Activated T-helper 17 cell treated with anti-CD3 and anti-CD28 coated beads, Interleukin-2, amount 50 U/mL, for 72 hours (primary cell): ENCODE data around the gene ANKIB1. TPM values are rescaled to one million over a fixed set of nuclear protein-coding genes. Genes with fewer than 3 reads are reported as not detected.

ENCODE experiments used
- ATAC-seq: fragments of 150-1000 bp; cut with Tn5 transposase; replicated peaks from 2 replicates; pipeline ENCODE4 v1.10.0; 2021; ENCODE audit warnings: mild to moderate bottlenecking, moderate library complexity
- H3K27ac Mint-ChIP-seq: one replicate; pipeline ENCODE4 v1.8.0; 2022; ENCODE audit warnings: mixed read lengths
- H3K27me3 Mint-ChIP-seq: one replicate; pipeline ENCODE4 v1.8.0; 2022; ENCODE audit warnings: mixed read lengths
- H3K36me3 Mint-ChIP-seq: one replicate; pipeline ENCODE4 v1.8.0; 2022; ENCODE audit warnings: low read depth, mild to moderate bottlenecking, mixed read lengths
- H3K4me1 Mint-ChIP-seq: one replicate; pipeline ENCODE4 v1.8.0; 2022; ENCODE audit warnings: mixed read lengths
- H3K4me3 Mint-ChIP-seq: one replicate; pipeline ENCODE4 v1.8.0; 2022; ENCODE audit warnings: mild to moderate bottlenecking, mixed read lengths
- H3K9me3 Mint-ChIP-seq: one replicate; pipeline ENCODE4 v1.8.0; 2022; ENCODE audit warnings: mixed read lengths
- total RNA-seq, 2 donors: library from RNA; stranded (reverse); gene quantifications; one replicate each; pipeline ENCODE4 v1.2.3, GENCODE V29; 2022

The ANKIB1 gene
- total RNA-seq, 2 donors from 2014 or later: 38.6 to 39.9 TPM

DNA sequence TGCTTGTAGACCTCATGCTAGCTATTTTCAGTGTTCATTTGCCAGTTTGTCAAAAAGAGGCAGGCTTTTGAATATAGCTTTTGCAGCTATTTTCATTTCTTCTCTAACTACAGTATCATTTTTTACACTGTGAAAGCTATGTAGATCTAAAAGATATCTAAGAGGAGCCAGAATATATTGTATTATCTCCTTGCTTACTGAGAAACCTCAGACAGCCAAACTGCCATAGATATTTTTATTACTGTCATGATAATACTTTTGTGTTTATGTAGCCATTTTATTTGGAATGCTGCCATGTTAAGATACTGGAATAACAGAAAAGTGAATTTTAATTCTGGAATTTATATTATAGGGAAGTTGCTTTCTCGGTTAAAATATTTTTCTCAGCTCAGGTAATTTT lies 37.2 kb downstream of the ANKIB1 start:
- H3K27ac Mint-ChIP-seq: no peak overlapping the region
- peaks cover 10% of the 10 kb centered on the region for H3K36me3 Mint-ChIP-seq
- no peak for ATAC-seq
- H3K4me3 Mint-ChIP-seq: no peak overlapping the region
- no peaks in the 10 kb centered on the region for H3K9me3 Mint-ChIP-seq
- H3K4me1 Mint-ChIP-seq: no peaks in the 10 kb centered on the region
- H3K27me3 Mint-ChIP-seq: no peaks in the 10 kb centered on the region

DNA sequence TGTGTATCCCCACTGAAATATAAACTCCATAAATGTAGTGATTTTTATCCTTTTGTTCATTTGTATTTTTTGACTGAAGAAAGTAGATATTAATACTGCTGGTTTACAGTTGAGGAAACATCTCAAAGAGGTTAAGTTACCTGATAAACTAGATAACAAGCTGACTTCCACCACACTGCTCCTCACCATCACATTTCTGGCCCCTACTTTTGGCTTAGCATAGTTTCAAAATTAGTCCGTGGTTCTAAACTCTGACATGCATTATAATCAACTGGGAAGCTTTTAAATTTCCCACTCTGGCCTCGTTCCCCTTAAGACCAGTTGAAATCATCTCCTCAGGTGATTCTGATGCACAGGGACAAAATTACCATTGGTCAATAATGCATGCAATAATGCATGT lies 43.5 kb downstream of the ANKIB1 start:
- no peaks in the 10 kb centered on the region for H3K9me3 Mint-ChIP-seq
- no peak for ATAC-seq
- no peak overlapping the region for H3K4me3 Mint-ChIP-seq
- no peak overlapping the region for H3K27ac Mint-ChIP-seq
- peaks cover 21% of the 10 kb centered on the region for H3K4me1 Mint-ChIP-seq
- H3K36me3 Mint-ChIP-seq: no peaks in the 10 kb centered on the region
- no peaks in the 10 kb centered on the region for H3K27me3 Mint-ChIP-seq

GRCh38 chr7:92292981-92293380 lies 47.2 kb downstream of the ANKIB1 start:
- Mint-ChIP-seq H3K27ac (no peak overlapping the region), H3K27me3 (no peaks in the 10 kb centered on the region), H3K36me3 (peaks cover 29% of the 10 kb centered on the region), H3K4me3 (no peak overlapping the region), H3K4me1 (peaks cover 21% of the 10 kb centered on the region), H3K9me3 (no peaks in the 10 kb centered on the region)
- no peak for ATAC-seq

DNA sequence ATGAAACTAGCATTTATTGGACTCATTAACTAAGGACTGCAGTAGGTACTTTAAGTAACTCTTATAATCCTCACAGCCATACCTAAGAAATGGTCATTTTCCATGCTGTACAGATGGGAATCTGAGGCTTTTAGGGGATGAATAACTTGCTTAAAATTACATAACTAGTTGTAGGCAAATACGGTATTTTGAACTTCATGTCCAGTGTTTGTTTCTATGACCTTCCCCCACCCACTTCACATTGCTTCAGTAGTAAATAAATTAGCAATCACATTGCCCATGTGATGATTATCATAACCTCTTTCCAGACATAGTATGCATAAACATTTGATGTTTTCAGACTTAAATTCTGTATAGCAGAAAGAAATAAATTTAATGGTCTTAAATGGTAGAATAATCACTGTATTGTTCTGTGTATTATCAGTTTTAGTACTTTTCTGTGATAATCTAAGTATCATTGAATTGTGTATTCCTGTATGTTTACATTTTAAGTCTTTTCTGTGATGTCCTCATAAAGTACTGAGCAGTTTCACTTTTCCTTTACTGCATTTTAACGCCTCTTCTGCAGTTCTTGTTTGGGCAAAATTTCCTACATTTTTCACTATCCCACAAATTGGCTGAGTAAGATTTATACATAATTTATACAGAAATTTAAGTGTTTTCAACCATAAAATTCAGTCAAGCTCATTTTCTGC lies 48.3 kb downstream of the ANKIB1 start:
- Mint-ChIP-seq H3K9me3 (no peaks in the 10 kb centered on the region), H3K4me3 (no peak overlapping the region), H3K27me3 (no peaks in the 10 kb centered on the region), H3K4me1 (peaks cover 21% of the 10 kb centered on the region), H3K36me3 (peaks cover 33% of the 10 kb centered on the region), H3K27ac (peak overlapping the region; percentile 20)
- no peak for ATAC-seq

- Mint-ChIP-seq H3K27ac (no peak overlapping the region), H3K4me3 (no peak overlapping the region), H3K4me1 (peaks cover 17% of the 10 kb centered on the region), H3K27me3 (no peaks in the 10 kb centered on the region), H3K9me3 (no peaks in the 10 kb centered on the region), H3K36me3 (peaks cover 43% of the 10 kb centered on the region)
- no peak for ATAC-seq
These were observed 49.6 kb downstream of the ANKIB1 start for GRCh38 chr7:92295391-92295790.

GRCh38 chr7:92296235-92296634 lies 50.5 kb downstream of the ANKIB1 start:
- Mint-ChIP-seq H3K27ac (no peak overlapping the region), H3K9me3 (no peaks in the 10 kb centered on the region), H3K36me3 (peaks cover 52% of the 10 kb centered on the region), H3K4me3 (no peak overlapping the region), H3K4me1 (peaks cover 12% of the 10 kb centered on the region), H3K27me3 (no peaks in the 10 kb centered on the region)
- no peak for ATAC-seq

DNA sequence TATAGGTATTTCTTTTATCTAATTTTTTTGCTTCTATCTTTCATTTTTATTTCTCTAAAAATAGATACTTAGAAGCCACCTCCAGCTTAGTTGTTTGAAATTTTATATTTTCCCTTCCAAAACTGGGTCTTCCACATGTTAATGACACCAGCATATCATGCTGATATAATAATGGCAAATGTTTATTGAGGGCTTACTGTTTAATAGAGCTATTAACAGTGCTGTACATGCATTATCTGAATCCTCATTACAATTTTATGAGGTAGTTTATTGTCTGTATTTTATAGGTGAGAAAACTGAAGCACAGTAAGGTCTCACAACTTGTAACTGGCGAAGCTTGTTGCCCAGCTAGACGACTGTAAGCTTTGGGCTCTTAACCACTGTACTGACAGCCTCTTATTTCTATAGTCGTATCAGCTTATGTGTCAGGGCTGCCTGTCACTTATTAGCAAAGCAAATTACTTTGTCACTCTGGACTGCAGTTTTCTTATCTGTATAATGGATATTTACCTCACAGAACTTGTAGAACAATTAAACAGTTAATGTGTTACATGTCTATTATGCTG lies 51.2 kb downstream of the ANKIB1 start:
- H3K9me3 Mint-ChIP-seq: no peaks in the 10 kb centered on the region
- peaks cover 9% of the 10 kb centered on the region for H3K4me1 Mint-ChIP-seq
- H3K27ac Mint-ChIP-seq: no peak overlapping the region
- no peak for ATAC-seq
- H3K36me3 Mint-ChIP-seq: peaks cover 53% of the 10 kb centered on the region
- H3K4me3 Mint-ChIP-seq: no peak overlapping the region
- no peaks in the 10 kb centered on the region for H3K27me3 Mint-ChIP-seq

DNA sequence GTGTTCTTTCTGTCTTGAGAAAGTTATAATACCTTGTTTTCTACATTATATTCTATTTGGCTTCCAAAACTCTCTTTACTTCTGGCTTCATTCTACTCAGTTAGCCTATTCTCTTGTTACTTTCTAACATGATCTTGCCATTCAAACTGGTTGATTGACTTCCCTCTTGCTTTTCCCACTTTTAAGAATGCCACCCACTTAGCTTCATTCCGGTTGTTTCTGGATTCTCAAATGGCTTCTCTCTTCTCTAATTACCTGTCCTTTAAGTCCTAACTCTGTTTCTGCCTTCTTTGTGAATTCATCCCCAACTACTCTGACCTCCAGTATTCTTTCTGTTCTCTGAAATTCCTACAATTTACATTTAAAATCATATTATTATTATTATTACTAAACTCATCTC lies 52.0 kb downstream of the ANKIB1 start:
- no peaks in the 10 kb centered on the region for H3K27me3 Mint-ChIP-seq
- H3K36me3 Mint-ChIP-seq: peaks cover 53% of the 10 kb centered on the region
- ATAC-seq: no peak
- H3K4me1 Mint-ChIP-seq: peaks cover 8% of the 10 kb centered on the region
- no peak overlapping the region for H3K27ac Mint-ChIP-seq
- no peaks in the 10 kb centered on the region for H3K9me3 Mint-ChIP-seq
- no peak overlapping the region for H3K4me3 Mint-ChIP-seq

GRCh38 chr7:92303761-92304160 lies 58.0 kb downstream of the ANKIB1 start:
- H3K36me3 Mint-ChIP-seq: peaks cover 48% of the 10 kb centered on the region
- no peaks in the 10 kb centered on the region for H3K27me3 Mint-ChIP-seq
- H3K9me3 Mint-ChIP-seq: no peaks in the 10 kb centered on the region
- H3K27ac Mint-ChIP-seq: no peak overlapping the region
- no peaks in the 10 kb centered on the region for H3K4me1 Mint-ChIP-seq
- ATAC-seq: no peak
- no peak overlapping the region for H3K4me3 Mint-ChIP-seq

GRCh38 chr7:92304406-92304893 lies 58.7 kb downstream of the ANKIB1 start:
- Mint-ChIP-seq H3K4me1 (no peaks in the 10 kb centered on the region), H3K27ac (no peak overlapping the region), H3K36me3 (peaks cover 41% of the 10 kb centered on the region), H3K27me3 (no peaks in the 10 kb centered on the region), H3K4me3 (no peak overlapping the region), H3K9me3 (no peaks in the 10 kb centered on the region)
- ATAC-seq: no peak

- ATAC-seq: no peak
- no peaks in the 10 kb centered on the region for H3K4me1 Mint-ChIP-seq
- H3K27ac Mint-ChIP-seq: no peak overlapping the region
- H3K27me3 Mint-ChIP-seq: no peaks in the 10 kb centered on the region
- no peak overlapping the region for H3K4me3 Mint-ChIP-seq
- H3K36me3 Mint-ChIP-seq: peaks cover 27% of the 10 kb centered on the region
- H3K9me3 Mint-ChIP-seq: no peaks in the 10 kb centered on the region
These were observed 60.4 kb downstream of the ANKIB1 start for GRCh38 chr7:92306153-92306552.

GRCh38 chr7:92313055-92313454 lies 67.3 kb downstream of the ANKIB1 start:
- Mint-ChIP-seq H3K36me3 (peaks cover 15% of the 10 kb centered on the region), H3K27ac (no peak overlapping the region), H3K27me3 (no peaks in the 10 kb centered on the region), H3K4me3 (no peak overlapping the region), H3K9me3 (no peaks in the 10 kb centered on the region), H3K4me1 (no peaks in the 10 kb centered on the region)
- no peak for ATAC-seq

DNA sequence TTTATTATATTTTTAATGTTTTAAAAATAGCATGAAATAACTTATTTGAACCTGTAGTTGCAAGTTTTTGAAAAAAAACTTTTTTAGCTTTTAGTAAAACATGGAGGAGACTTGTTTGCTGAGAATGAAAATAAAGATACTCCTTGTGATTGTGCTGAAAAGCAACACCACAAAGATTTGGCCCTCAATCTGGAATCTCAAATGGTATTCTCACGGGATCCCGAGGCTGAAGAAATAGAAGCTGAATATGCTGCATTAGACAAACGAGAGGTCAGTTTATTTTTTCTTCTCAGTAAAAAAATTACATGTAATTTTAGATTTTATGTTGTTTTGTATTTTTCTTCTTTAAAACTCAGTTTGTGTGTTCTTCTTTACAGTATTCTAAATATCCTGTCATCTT lies 73.5 kb downstream of the ANKIB1 start:
- no peak overlapping the region for H3K27ac Mint-ChIP-seq
- no peaks in the 10 kb centered on the region for H3K27me3 Mint-ChIP-seq
- peaks cover 17% of the 10 kb centered on the region for H3K36me3 Mint-ChIP-seq
- no peaks in the 10 kb centered on the region for H3K4me1 Mint-ChIP-seq
- no peak overlapping the region for H3K4me3 Mint-ChIP-seq
- ATAC-seq: no peak
- H3K9me3 Mint-ChIP-seq: no peaks in the 10 kb centered on the region

- Mint-ChIP-seq H3K9me3 (no peaks in the 10 kb centered on the region), H3K27me3 (no peaks in the 10 kb centered on the region), H3K4me3 (no peak overlapping the region), H3K4me1 (no peaks in the 10 kb centered on the region), H3K36me3 (peaks cover 39% of the 10 kb centered on the region), H3K27ac (no peak overlapping the region)
- no peak for ATAC-seq
These were observed 79.4 kb downstream of the ANKIB1 start for GRCh38 chr7:92325173-92325572.

GRCh38 chr7:92325858-92326257 lies 80.1 kb downstream of the ANKIB1 start:
- Mint-ChIP-seq H3K4me3 (no peak overlapping the region), H3K9me3 (no peaks in the 10 kb centered on the region), H3K27ac (no peak overlapping the region), H3K4me1 (no peaks in the 10 kb centered on the region), H3K27me3 (no peaks in the 10 kb centered on the region), H3K36me3 (peaks cover 33% of the 10 kb centered on the region)
- no peak for ATAC-seq
